ENCODE data around the gene USO1. TPM values are rescaled to one million over a fixed set of nuclear protein-coding genes. Genes with fewer than 3 reads are reported as not detected.
"Not testable (repeated sequence)": the region's sequence is repeated elsewhere in the genome, so short reads cannot be mapped to it uniquely, and the experiment has no call there.

USO1 gene
- polyA plus RNA-seq, 1 donor = 99.3 TPM

- no peak for DNase-seq
Observed at GRCh38 chr4:75705198-75705977, 19.0 kb upstream of the USO1 start.

- peak; percentile 33 for DNase-seq
Observed at GRCh38 chr4:75708218-75708691, 16.1 kb upstream of the USO1 start.

- DNase-seq = no peak
Observed at GRCh38 chr4:75710246-75710645, 14.1 kb upstream of the USO1 start.

- no peak for DNase-seq
Observed at GRCh38 chr4:75714011-75714410, 10.4 kb upstream of the USO1 start.

GRCh38 chr4:75714704-75715103 is 9.7 kb upstream of the USO1 start:
- no peak for DNase-seq

GRCh38 chr4:75715105-75715799 is 9.1 kb upstream of the USO1 start:
- DNase-seq = no peak

GRCh38 chr4:75716054-75716453 is 8.3 kb upstream of the USO1 start:
- not testable (repeated sequence) for DNase-seq

GRCh38 chr4:75717408-75717807 is 7.0 kb upstream of the USO1 start:
- no peak for DNase-seq

- no peak for DNase-seq
Observed at GRCh38 chr4:75718529-75718928, 5.8 kb upstream of the USO1 start.

GRCh38 chr4:75722417-75722816 is 2.0 kb upstream of the USO1 start:
- DNase-seq = no peak

GRCh38 chr4:75723163-75724065 is 963 bp upstream of the USO1 start:
- DNase-seq = no peak

- peak; percentile 74 for DNase-seq
Observed at GRCh38 chr4:75724867-75725724, 719 bp downstream of the USO1 start.

GRCh38 chr4:75725942-75726538 is 1.7 kb downstream of the USO1 start:
- DNase-seq = not testable (repeated sequence)

GRCh38 chr4:75726577-75726976 is 2.2 kb downstream of the USO1 start:
- DNase-seq = no peak

- no peak for DNase-seq
Observed at GRCh38 chr4:75727073-75727472, 2.7 kb downstream of the USO1 start.

- no peak for DNase-seq
Observed at GRCh38 chr4:75729836-75730235, 5.5 kb downstream of the USO1 start.

- DNase-seq = no peak
Observed at GRCh38 chr4:75733369-75733768, 9.0 kb downstream of the USO1 start.

GRCh38 chr4:75735525-75735924 is 11.1 kb downstream of the USO1 start:
- DNase-seq = no peak

- no peak for DNase-seq
Observed at GRCh38 chr4:75736862-75737261, 12.5 kb downstream of the USO1 start.

GRCh38 chr4:75737398-75737797 is 13.0 kb downstream of the USO1 start:
- DNase-seq = no peak

- DNase-seq = no peak
Observed at GRCh38 chr4:75741027-75741426, 16.6 kb downstream of the USO1 start.

Data from left kidney (tissue), 2 donors.